H1 (cell line): ENCODE results near the gene FBXW8. TPM values are rescaled to one million over a fixed set of nuclear protein-coding genes. Genes with fewer than 3 reads are reported as not detected.

ENCODE experiments used
- HDAC2 ChIP-seq, 2 experiments: fragments of 300-600 bp in 1 of 2; sonication (generic) in 1 of 2; IDR thresholded peaks; 2 replicates each; pipeline ENCODE4 v1.6.1; 2011 to 2012; ENCODE audit warnings: low read depth in 2 of 2, low read length in 2 of 2, mild to moderate bottlenecking in 2 of 2, moderate library complexity in 2 of 2, borderline replicate concordance in 1 of 2, inconsistent platforms in 1 of 2
- POLR2A ChIP-seq, 2 experiments: IDR thresholded peaks; 1 replicate in 1 of 2; 2 replicates in 1 of 2; pipeline ENCODE4 v1.6.1; 2011; ENCODE audit warnings: low read depth in 2 of 2, low read length in 2 of 2, mild to moderate bottlenecking in 2 of 2; ENCODE audit errors: control extremely low read depth in 1 of 2
- RFX5 ChIP-seq: IDR thresholded peaks from 2 replicates; pipeline ENCODE4 v1.6.1; 2011; ENCODE audit warnings: low read depth, low read length, improper control_type of control experiment, borderline replicate concordance
- polyA plus RNA-seq, 7 experiments: library from polyadenylated mRNA; depleted of rRNA in 3 of 7; stranded (reverse) in 5 of 7; unstranded in 2 of 7; fragments of >200 nt in 5 of 7; fragments of 200-250 nt in 2 of 7; gene quantifications; 1 replicate in 5 of 7; 2 replicates in 1 of 7; 4 replicates in 1 of 7; pipeline versions ENCODE4 v1.2.1 to v1.2.3, GENCODE V29; 2011 to 2013; ENCODE audit warnings: missing spikeins in 2 of 7, mixed read lengths in 2 of 7
- total RNA-seq: library from RNA; stranded (reverse); fragmentation: NEBNext Ultra II Directional; extraction: Animal tissue kit (Norgen Biotek cat#: 25700); gene quantifications from 2 replicates; pipeline ENCODE4 v1.2.1, GENCODE V29; 2021

The FBXW8 gene
- total and polyA plus RNA-seq, 2 of the 8 experiments (the other 6 are each of a cell fraction or from before 2014, with no cell fraction given) = 15.8 to 16.0 TPM

GRCh38 chr12:117073611-117074010 is 162.9 kb downstream of the FBXW8 start (continued):
- no peak for TF ChIP-seq RFX5
- TF ChIP-seq POLR2A (IDR thresholded peaks at IDR 0.05; ENCODE audit: control extremely low read depth in 1 of 2, low read depth in 2 of 2, low read length in 2 of 2) = no peak
- no peak for TF ChIP-seq HDAC2 (IDR thresholded peaks at IDR 0.05; ENCODE audit: borderline replicate concordance in 1 of 2, low read depth in 2 of 2, low read length in 2 of 2)
